Right cardiac atrium (tissue), 5 donors: ENCODE measurements around the gene RC3H2. TPM values are rescaled to one million over a fixed set of nuclear protein-coding genes. Genes with fewer than 3 reads are reported as not detected.
A peak's percentile ranks its signal among the peaks of the same experiment; 100 is the strongest.
"Not testable (repeated sequence)": the region's sequence is repeated elsewhere in the genome, so short reads cannot be mapped to it uniquely, and the experiment has no call there.

ENCODE experiments used
- ATAC-seq, 2 donors: fragments of 200-7000 bp; cut with Tn5 transposase; one replicate each; pipeline versions ENCODE4 v1.8.0 to v1.9.1; 2020; ENCODE audit warnings: moderate library complexity in 2 of 2, mild to moderate bottlenecking in 1 of 2
- DNase-seq, 3 donors: peaks; one replicate each; pipeline ENCODE4 v3.0.0-alpha.2; 2020
- H3K27ac ChIP-seq: one replicate; pipeline ENCODE4 v1.5.1; 2013; ENCODE audit warnings: mild to moderate bottlenecking, low read length, control low read depth, moderate library complexity
- H3K27me3 ChIP-seq: one replicate; pipeline ENCODE4 v1.6.1; 2013; ENCODE audit not compliant: control insufficient read depth, insufficient read depth
- H3K4me1 ChIP-seq: one replicate; pipeline ENCODE4 v1.6.1; 2013; ENCODE audit warnings: low read length; ENCODE audit not compliant: control insufficient read depth, insufficient read depth
- H3K4me3 ChIP-seq: one replicate; pipeline ENCODE4 v1.5.1; 2013; ENCODE audit warnings: low read length, control low read depth
- H3K9me3 ChIP-seq: one replicate; pipeline ENCODE4 v1.6.1; 2013; ENCODE audit warnings: low read length; ENCODE audit not compliant: control insufficient read depth
- WGBS: extraction: QIAGEN DNeasy Blood & Tissue Kit; methylation state at CpG from one replicate; pipeline ENCODE4 v1.1.7; 2013; 5-methylcytosine and 5-hydroxymethylcytosine counted together
- intact Hi-C, 4 donors: fragments of 100-400 bp; cut with DNase I; formaldehyde crosslinking; loops; one replicate each; pipeline versions ENCODE4 v1.11.0 to v1.14.0; 2022 to 2023
- polyA plus RNA-seq: library from polyadenylated mRNA; stranded (reverse); fragments of 200-250 nt; gene quantifications from one replicate; pipeline ENCODE4 v1.2.3, GENCODE V29; 2013
- total RNA-seq, 4 donors: library from RNA; stranded (reverse); fragmentation: NEBNext Ultra II Directional; extraction: Animal tissue kit (Norgen Biotek cat#: 25700); gene quantifications; one replicate each; pipeline ENCODE4 v1.2.1, GENCODE V29; 2021
- donor health status: healthy with polysubstance abuse.
- donor health status: DM: no; HTN: yes; CAD: no.
- donor health status: DM: no; HTN: no; CAD: no.
- donor health status: DM: no; HTN: yes; CAD: no; lungs with severe emphysema.
- donor health status: DM: yes; HTN: yes; CAD: no.

RC3H2 gene
- total and polyA plus RNA-seq, 5 donors = 11.5 to 42.1 (median 38.6) TPM

- Histone ChIP-seq H3K4me3 (no peak overlapping the region), H3K9me3 (no peaks in the 10 kb centered on the region), H3K4me1 (peaks cover 7% of the 10 kb centered on the region), H3K27ac (peak overlapping the region; percentile 9), H3K27me3 (no peaks in the 10 kb centered on the region)
- no peak for ATAC-seq
- DNase-seq = no peak
- WGBS = 95% methylated on average over 11 of the region's 11 CpGs
- intact Hi-C loops = loop anchor here in 1 of 4 donors (10.0 kb wide), 1 partner anchor 726 kb away; the partner anchor contains the start of gene TTLL11
Measured at GRCh38 chr9:122820490-122820845, 84.7 kb downstream of the RC3H2 start.

DNA sequence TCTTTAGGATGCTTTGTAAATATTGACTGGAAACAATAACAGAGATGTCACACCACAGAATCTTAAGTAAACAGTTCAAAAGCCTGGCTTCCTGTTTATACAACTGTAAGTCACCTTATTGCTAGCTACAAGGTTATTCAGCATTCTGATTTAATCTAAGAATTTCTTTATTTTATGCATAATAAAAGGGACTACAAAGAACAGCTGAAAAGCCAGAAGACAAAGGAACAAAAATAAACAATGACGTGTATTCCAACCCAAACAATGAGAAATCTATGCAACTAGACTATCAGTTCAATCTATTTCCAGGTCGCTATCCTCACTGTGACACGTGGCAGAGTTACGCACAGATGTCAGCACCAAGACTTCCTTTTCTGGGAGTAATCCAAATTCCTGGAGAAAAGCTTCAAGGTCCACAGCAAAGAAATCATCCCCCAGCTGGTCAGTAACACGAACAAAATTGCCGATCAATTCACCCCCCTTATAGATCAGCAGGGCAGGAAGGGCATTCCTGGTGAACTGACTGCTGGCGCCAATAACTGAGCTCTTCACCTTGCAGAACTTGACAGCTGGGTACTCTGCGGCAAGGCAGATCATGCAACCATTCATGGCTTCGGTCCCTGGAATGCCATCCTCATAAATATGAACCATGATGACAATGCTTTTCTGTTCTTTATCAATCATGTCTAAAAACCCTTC, 85.2 kb downstream of the RC3H2 start:
- intact Hi-C loops = loop anchor here in 1 of 4 donors (10.0 kb wide), 1 partner anchor 725 kb away; the partner anchor contains the start of gene TTLL11
- no peaks in the 10 kb centered on the region for H3K9me3 ChIP-seq
- peak in 1 of 2 donors; percentile 62 for ATAC-seq
- H3K4me1 ChIP-seq = peaks cover 7% of the 10 kb centered on the region
- 68% methylated on average over 9 of the region's 9 CpGs for WGBS
- no peak for DNase-seq
- H3K27me3 ChIP-seq = no peaks in the 10 kb centered on the region
- H3K4me3 ChIP-seq = no peak overlapping the region
- H3K27ac ChIP-seq = peak overlapping the region; percentile 9

DNA sequence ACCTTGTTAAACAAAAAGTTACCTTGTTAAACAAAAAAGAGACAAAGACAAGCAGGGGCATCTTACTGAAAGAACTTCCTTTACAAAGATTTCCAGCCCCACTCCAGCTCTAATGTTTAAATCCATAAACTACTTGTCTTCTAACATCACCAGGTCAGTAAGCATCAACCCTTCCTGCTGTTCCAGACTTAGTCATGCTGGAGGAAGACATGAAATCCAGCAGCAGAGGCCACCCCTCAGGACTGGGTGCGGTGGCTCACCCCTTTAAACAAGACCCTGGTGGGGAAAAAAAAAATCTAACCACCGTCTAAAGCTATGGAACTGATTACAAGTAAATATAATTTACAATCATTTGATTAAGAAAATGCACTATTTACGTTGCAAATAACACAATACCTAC, 85.8 kb downstream of the RC3H2 start:
- WGBS = 60% methylated on average over 3 of the region's 3 CpGs
- no peaks in the 10 kb centered on the region for H3K27me3 ChIP-seq
- no peak overlapping the region for H3K27ac ChIP-seq
- no peak overlapping the region for H3K4me3 ChIP-seq
- intact Hi-C loops = no loop called here
- ATAC-seq (peak in 1 of 2 donors; percentile 34), DNase-seq (no peak)
- H3K4me1 ChIP-seq = peaks cover 7% of the 10 kb centered on the region
- H3K9me3 ChIP-seq = no peaks in the 10 kb centered on the region

- ATAC-seq (peak; percentile 77 to 91), DNase-seq (peak; percentile 58 to 81 (median 79))
- Histone ChIP-seq H3K4me1 (peaks cover 4% of the 10 kb centered on the region), H3K9me3 (no peaks in the 10 kb centered on the region), H3K27me3 (no peaks in the 10 kb centered on the region), H3K27ac (no peak overlapping the region), H3K4me3 (no peak overlapping the region)
- 59% methylated on average over 17 of the region's 17 CpGs for WGBS
- intact Hi-C loops = no loop called here
Measured at GRCh38 chr9:122816163-122816867, 88.8 kb downstream of the RC3H2 start.

- H3K4me3 ChIP-seq = no peak overlapping the region
Measured at GRCh38 chr9:122815544-122815943, 89.6 kb downstream of the RC3H2 start.

DNA sequence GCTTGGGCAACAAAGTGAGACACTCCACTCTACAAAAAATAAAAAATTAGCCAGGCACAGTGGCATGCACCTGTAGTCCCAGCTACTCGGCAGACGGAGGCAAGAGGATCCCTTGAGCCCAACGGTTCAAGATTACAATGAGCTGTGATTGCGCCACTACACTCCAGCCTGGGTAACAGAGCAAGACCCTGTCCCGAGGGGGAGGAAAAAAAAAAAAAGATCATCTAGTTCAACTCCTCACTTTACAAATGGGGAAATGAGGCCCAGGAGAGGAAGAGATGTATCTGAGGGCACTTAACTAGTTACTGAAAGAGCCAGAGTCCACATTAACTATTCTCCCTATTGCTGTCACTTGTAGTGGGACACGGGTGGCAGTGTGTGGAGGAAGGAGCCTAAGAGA, 90.6 kb downstream of the RC3H2 start:
- Histone ChIP-seq H3K27ac (no peak overlapping the region), H3K9me3 (no peaks in the 10 kb centered on the region), H3K27me3 (no peaks in the 10 kb centered on the region), H3K4me3 (no peak overlapping the region), H3K4me1 (no peaks in the 10 kb centered on the region)
- intact Hi-C loops = loop anchor here in 1 of 4 donors (5.0 kb wide), 1 partner anchor 347 kb away; no protein-coding TSS in a partner anchor
- DNase-seq (no peak), ATAC-seq (no peak)
- WGBS = 65% methylated on average over 6 of the region's 6 CpGs

More at GRCh38 chr9:122815544-122815943, 89.6 kb downstream of the RC3H2 start:
- intact Hi-C loops = no loop called here
- no peak overlapping the region for H3K27ac ChIP-seq
- no peak for DNase-seq
- no peaks in the 10 kb centered on the region for H3K9me3 ChIP-seq
- ATAC-seq = no peak
- H3K27me3 ChIP-seq = no peaks in the 10 kb centered on the region
- H3K4me1 ChIP-seq = peaks cover 4% of the 10 kb centered on the region

GRCh38 chr9:122812736-122813135, 92.4 kb downstream of the RC3H2 start:
- H3K27ac ChIP-seq = no peak overlapping the region
- H3K4me1 ChIP-seq = no peaks in the 10 kb centered on the region
- no peak for DNase-seq
- no peaks in the 10 kb centered on the region for H3K27me3 ChIP-seq
- H3K4me3 ChIP-seq = no peak overlapping the region
- ATAC-seq = no peak
- 76% methylated on average over 4 of the region's 4 CpGs for WGBS
- intact Hi-C loops = loop anchor here in 1 of 4 donors (5.0 kb wide), 1 partner anchor 345 kb away; no protein-coding TSS in a partner anchor
- no peaks in the 10 kb centered on the region for H3K9me3 ChIP-seq

GRCh38 chr9:122810306-122810946, 94.7 kb downstream of the RC3H2 start:
- H3K27ac ChIP-seq = no peak overlapping the region
- H3K4me1 ChIP-seq = no peaks in the 10 kb centered on the region
- intact Hi-C loops = loop anchor here in 2 of 4 donors (2.0 to 5.0 kb wide), 2 partner anchors 343 to 346 kb away; no protein-coding TSS in a partner anchor
- ATAC-seq = peak; percentile 89 to 91
- peak; percentile 63 to 81 (median 80) for DNase-seq
- H3K9me3 ChIP-seq = no peaks in the 10 kb centered on the region
- no peak overlapping the region for H3K4me3 ChIP-seq
- 3% methylated on average over 8 of the region's 8 CpGs for WGBS
- H3K27me3 ChIP-seq = no peaks in the 10 kb centered on the region

DNA sequence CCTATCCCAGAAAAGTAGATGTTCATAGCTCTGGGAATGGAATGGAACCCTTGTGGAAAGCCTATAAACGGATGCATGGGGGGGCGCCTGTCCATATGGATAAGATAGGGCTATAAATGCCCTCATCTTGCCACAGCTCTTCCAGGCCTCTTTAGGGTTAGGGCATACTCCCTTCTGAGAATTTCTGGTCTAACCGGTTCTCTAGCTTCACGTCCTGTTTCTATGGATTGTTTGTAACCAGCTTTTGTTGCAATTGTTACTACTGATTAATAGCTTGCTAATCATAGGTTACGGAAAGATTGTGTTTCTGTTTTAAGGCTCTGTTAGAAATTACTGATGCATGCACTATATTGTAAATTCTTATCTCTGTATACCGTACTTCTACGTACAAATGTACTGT, 95.9 kb downstream of the RC3H2 start:
- 80% methylated on average over 7 of the region's 7 CpGs for WGBS
- not testable (repeated sequence) for ATAC-seq, H3K4me1 ChIP-seq, H3K27ac ChIP-seq, H3K4me3 ChIP-seq, H3K9me3 ChIP-seq, DNase-seq, H3K27me3 ChIP-seq
- intact Hi-C loops = loop anchor here (10.0 kb wide), 3 partner anchors 344 to 714 kb away; partner anchors contain the start of gene TTLL11 (in 1 of the 4)

- no peaks in the 10 kb centered on the region for H3K4me1 ChIP-seq
- no peak overlapping the region for H3K4me3 ChIP-seq
- DNase-seq (no peak), ATAC-seq (no peak)
- H3K9me3 ChIP-seq = no peaks in the 10 kb centered on the region
- no peak overlapping the region for H3K27ac ChIP-seq
- 98% methylated on average over 3 of the region's 3 CpGs for WGBS
- H3K27me3 ChIP-seq = no peaks in the 10 kb centered on the region
- intact Hi-C loops = loop anchor here (10.0 kb wide), 3 partner anchors 343 to 713 kb away; partner anchors contain the start of gene TTLL11 (in 1 of the 4)
Measured at GRCh38 chr9:122808141-122808540, 97.0 kb downstream of the RC3H2 start.
